ENCODE data around the gene CDKAL1. TPM values are rescaled to one million over a fixed set of nuclear protein-coding genes. Genes with fewer than 3 reads are reported as not detected.

CDKAL1 gene
- total and polyA plus RNA-seq, 9 of the 15 experiments (the other 6 are each of a cell fraction or from before 2014, with no cell fraction given), result 11.2 to 36.3 (median 20.1) TPM

- H3K27me3 ChIP-seq (ENCODE audit: control insufficient read depth in 2 of 2, insufficient read depth in 2 of 2, low read length in 2 of 2), result no peaks in the 10 kb centered on the region
- H3K9me1 ChIP-seq (ENCODE audit: control insufficient read depth, insufficient read depth, low read length), result no peaks in the 10 kb centered on the region
- H3K4me1 ChIP-seq (replicated peaks in 1 of 2; ENCODE audit: control insufficient read depth in 2 of 2, insufficient read depth in 2 of 2, low read length in 2 of 2), result no peaks in the 10 kb centered on the region; a peak in 1 of 5 replicates
- no peaks in the 10 kb centered on the region for H3K79me2 ChIP-seq (ENCODE audit: control insufficient read depth, insufficient read depth, low read length)
- no peak for TF ChIP-seq FOXO4 (CRISPR knock-in tag; IDR thresholded peaks at IDR 0.05)
- no peak for TF ChIP-seq TFAP4 (CRISPR knock-in tag; IDR thresholded peaks at IDR 0.05; ENCODE audit: borderline replicate concordance)
- no peak for TF ChIP-seq BRD9 (IDR thresholded peaks at IDR 0.05; ENCODE audit: low read depth, partially characterized antibody)
- no peak for TF ChIP-seq PCBP1 (IDR thresholded peaks at IDR 0.05; ENCODE audit: low read depth, low read length, poor library complexity, severe bottlenecking)
- TF ChIP-seq VEZF1 (CRISPR knock-in tag; IDR thresholded peaks at IDR 0.05), result 0 out of 2 replicates have a peak, but pooled peaks have one; percentile 3
- TF ChIP-seq KDM5B (IDR thresholded peaks at IDR 0.05; ENCODE audit: insufficient replicate concordance, low read depth, low read length), result no peak
- no peak overlapping the region for H3K4me2 ChIP-seq (ENCODE audit: insufficient read depth, low read length)
- H3K27ac ChIP-seq (ENCODE audit: extremely low read depth, low read depth, low read length), result no peak overlapping the region
- ATAC-seq (no peak), FAIRE-seq (no peak), DNase-seq (ENCODE audit: extremely low read depth in 1 of 4, low spot score in 3 of 4) (no peak)
- in situ Hi-C loops (cut with MboI) (no loop called here), intact Hi-C loops (cut with micrococcal nuclease) (no loop called here)
- H3K9ac ChIP-seq (ENCODE audit: insufficient read depth in 1 of 2, low read depth in 2 of 2, low read length in 2 of 2), result no peak overlapping the region
- ChIA-PET POLR2A (interaction anchor here (0.6 kb wide), 1 partner anchor 24 kb away, joined by 3 read pairs; no protein-coding TSS in a partner anchor), CTCF (ENCODE audit: low intra/inter-chr PET ratio) (no interaction called here)
- 88% methylated on average over 4 of the region's 4 CpGs for WGBS (ENCODE audit: insufficient coverage, low coverage, missing lambda C conversion rate)
- BruUV-seq (replicated peaks), result no TSS peak
- no peak overlapping the region for H3K4me3 ChIP-seq
- peaks cover 16% of the 10 kb centered on the region; the same call in 1 of the 3 replicates for H3K36me3 ChIP-seq (ENCODE audit: control insufficient read depth, insufficient read depth, low read length)
- H4K20me1 ChIP-seq (replicated peaks; ENCODE audit: control insufficient read depth, insufficient read depth, low read length), result no peaks in the 10 kb centered on the region
- no peak overlapping the region for H2AFZ ChIP-seq (ENCODE audit: low read depth, low read length)
- no peaks in the 10 kb centered on the region for H3K9me3 ChIP-seq (replicated peaks; ENCODE audit: control insufficient read depth, insufficient read depth, low read depth, low read length)
Observed at GRCh38 chr6:20582586-20583443, 48.6 kb downstream of the CDKAL1 start.

All from K562 (cell line).